Esophagus (tissue), 2 donors: ENCODE results near the gene DLGAP4. TPM values are rescaled to one million over a fixed set of nuclear protein-coding genes. Genes with fewer than 3 reads are reported as not detected.

Experiments
- H3K27ac ChIP-seq, 2 donors: one replicate each; pipeline ENCODE4 v1.5.1; 2013; ENCODE audit warnings: low read depth in 2 of 2, mild to moderate bottlenecking in 2 of 2, inconsistent platforms in 1 of 2, low read length in 1 of 2, moderate library complexity in 1 of 2
- H3K27me3 ChIP-seq, 2 donors: one replicate each; pipeline ENCODE4 v1.6.1; 2013; ENCODE audit warnings: low read length in 2 of 2, control low read depth in 1 of 2, mild to moderate bottlenecking in 1 of 2; ENCODE audit not compliant: insufficient read depth in 2 of 2, control insufficient read depth in 1 of 2
- H3K36me3 ChIP-seq, 2 donors: one replicate each; pipeline ENCODE4 v1.6.1; 2013; ENCODE audit warnings: low read length in 1 of 2; ENCODE audit not compliant: control insufficient read depth in 2 of 2, insufficient read depth in 2 of 2
- H3K4me1 ChIP-seq, 2 donors: one replicate each; pipeline ENCODE4 v1.6.1; 2013; ENCODE audit warnings: low read length in 1 of 2; ENCODE audit not compliant: control insufficient read depth in 2 of 2, insufficient read depth in 2 of 2
- H3K4me3 ChIP-seq, 2 donors: one replicate each; pipeline ENCODE4 v1.5.1; 2013; ENCODE audit warnings: low read length in 2 of 2, mild to moderate bottlenecking in 2 of 2, low read depth in 1 of 2, moderate library complexity in 1 of 2
- H3K9me3 ChIP-seq, 2 donors: one replicate each; pipeline ENCODE4 v1.6.1; 2013; ENCODE audit warnings: mild to moderate bottlenecking in 2 of 2, low read depth in 1 of 2, low read length in 1 of 2, moderate library complexity in 1 of 2; ENCODE audit not compliant: control insufficient read depth in 2 of 2, insufficient read depth in 1 of 2
- WGBS, 2 donors: extraction: QIAGEN DNeasy Blood & Tissue Kit; methylation state at CpG; one replicate each; pipeline ENCODE4 v1.1.7; 2013; 5-methylcytosine and 5-hydroxymethylcytosine counted together
- polyA plus RNA-seq, 2 donors: library from polyadenylated mRNA; stranded (reverse); fragments of 200-250 nt; gene quantifications; one replicate each; pipeline ENCODE4 v1.2.3, GENCODE V29; 2013
- donor health status: healthy with polysubstance abuse.
- donor health status: Bipolar disorder and iron deficiency.

Gene DLGAP4
- polyA plus RNA-seq, 2 donors: 15.8 to 24.3 TPM

DNA sequence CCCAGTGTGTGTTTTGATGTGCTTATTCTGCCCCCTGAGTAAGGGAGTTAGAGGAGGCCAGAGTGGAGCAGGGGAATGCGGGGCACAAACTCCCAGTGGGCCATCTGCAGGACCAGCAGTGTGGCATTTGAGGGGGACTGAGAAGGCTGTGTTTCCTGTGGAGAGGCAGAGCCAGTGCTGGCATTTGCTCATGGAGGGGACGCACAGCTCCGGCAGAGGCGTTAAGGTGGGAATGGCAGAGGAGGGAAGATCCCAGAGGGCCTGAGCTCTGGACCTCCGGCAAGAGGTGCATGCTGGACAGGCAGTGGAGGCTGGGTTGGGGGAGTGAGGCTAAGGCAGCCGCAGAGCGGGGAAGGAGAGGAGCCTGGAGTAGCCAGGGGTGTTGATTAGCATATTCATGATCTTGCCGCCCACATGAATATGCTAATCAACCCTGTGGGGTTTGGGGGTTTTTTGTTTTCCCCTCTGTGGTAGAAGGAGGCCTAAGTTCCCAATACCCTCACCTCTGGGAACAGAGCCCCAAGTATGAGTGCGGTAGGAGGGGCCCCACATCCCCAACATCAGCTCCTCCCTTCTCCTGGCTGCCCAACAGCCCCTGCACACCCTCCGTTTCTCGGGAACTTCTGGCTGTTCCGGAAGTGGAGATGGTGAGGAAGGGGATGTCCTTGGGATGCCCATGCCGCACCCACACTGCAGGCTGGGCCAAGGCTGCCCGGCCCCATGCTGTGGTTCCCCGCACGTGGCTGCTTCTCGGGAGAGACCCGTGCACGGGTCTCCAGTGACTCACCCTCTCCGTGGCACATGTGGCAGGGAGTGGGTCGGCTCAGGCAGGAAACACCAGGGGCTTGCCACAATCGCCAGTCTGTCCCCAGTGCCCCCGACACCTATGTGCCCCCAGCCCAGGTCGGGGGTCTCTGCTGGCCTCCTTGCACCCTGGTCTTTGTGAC, 33.8 kb downstream of the DLGAP4 start:
- H3K27ac ChIP-seq: no peak overlapping the region
- H3K4me1 ChIP-seq: no peaks in the 10 kb centered on the region
- H3K36me3 ChIP-seq: no peaks in the 10 kb centered on the region
- WGBS, 2 donors: 25 to 37% methylated on average over 21 to 24 of the region's 24 CpGs
- no peaks in the 10 kb centered on the region for H3K27me3 ChIP-seq
- H3K4me3 ChIP-seq: no peak overlapping the region
- H3K9me3 ChIP-seq: no peaks in the 10 kb centered on the region

DNA sequence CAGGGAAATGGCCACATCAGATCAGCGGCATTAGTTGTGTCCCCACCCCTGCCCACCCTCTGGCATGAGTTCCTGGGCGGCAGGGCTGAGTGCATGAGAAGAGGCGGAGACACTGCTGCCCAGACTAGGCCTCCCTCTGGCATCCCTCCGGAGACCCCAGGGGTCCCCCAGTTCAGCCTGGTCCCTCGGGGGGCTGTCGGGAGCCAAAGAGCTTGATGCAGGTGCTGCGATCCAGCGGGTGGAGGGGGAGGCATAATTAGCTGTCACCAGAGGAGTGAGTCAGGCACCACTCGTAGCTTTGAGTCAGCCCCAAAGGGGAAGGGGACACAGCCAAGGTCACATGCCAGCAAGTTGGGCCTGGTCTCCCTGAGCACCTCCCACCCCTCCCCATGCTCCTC, 34.5 kb downstream of the DLGAP4 start:
- no peaks in the 10 kb centered on the region for H3K9me3 ChIP-seq
- no peaks in the 10 kb centered on the region for H3K36me3 ChIP-seq
- no peak overlapping the region for H3K27ac ChIP-seq
- no peak overlapping the region for H3K4me3 ChIP-seq
- WGBS, 2 donors: 57 to 69% methylated on average over 9 of the region's 9 CpGs
- no peaks in the 10 kb centered on the region for H3K27me3 ChIP-seq
- no peaks in the 10 kb centered on the region for H3K4me1 ChIP-seq

DNA sequence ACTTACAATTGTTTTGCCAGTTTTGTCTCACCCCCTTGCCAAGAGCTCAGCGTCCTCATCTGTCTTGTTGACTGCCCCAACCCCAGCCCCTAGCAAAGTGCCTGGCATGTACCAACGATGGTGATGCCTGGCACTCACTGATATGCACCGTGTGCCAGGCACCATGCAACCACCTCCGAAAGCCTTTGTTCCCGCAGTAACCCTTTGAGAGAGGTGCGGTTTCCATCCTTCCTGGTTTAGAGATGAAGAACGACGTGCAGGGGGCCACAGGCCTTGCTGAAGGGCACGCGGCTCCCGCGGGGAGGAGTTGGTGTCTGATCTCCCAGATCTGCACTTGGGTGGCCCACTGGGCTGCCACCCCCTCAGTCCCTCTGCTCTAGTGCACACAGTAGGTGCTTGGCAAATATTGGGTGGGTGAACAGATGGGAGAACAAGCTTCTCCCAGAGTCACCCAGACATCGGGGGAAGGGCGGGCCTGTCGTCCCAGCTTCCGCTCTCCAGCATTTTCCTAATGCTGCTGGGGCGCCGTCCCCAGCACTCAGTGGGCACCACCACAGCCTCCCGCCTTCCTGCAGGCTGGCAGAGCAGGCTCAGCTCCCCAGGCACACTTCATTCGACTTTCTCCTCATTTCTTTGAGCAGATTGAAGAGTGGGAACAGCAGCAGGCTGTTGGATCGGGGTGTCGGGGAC, 35.3 kb downstream of the DLGAP4 start:
- no peaks in the 10 kb centered on the region for H3K9me3 ChIP-seq
- 76 to 80% methylated on average over 22 of the region's 22 CpGs for WGBS, 2 donors
- H3K36me3 ChIP-seq: no peaks in the 10 kb centered on the region
- H3K4me1 ChIP-seq: no peaks in the 10 kb centered on the region
- no peak overlapping the region for H3K27ac ChIP-seq
- H3K4me3 ChIP-seq: no peak overlapping the region
- H3K27me3 ChIP-seq: no peaks in the 10 kb centered on the region

DNA sequence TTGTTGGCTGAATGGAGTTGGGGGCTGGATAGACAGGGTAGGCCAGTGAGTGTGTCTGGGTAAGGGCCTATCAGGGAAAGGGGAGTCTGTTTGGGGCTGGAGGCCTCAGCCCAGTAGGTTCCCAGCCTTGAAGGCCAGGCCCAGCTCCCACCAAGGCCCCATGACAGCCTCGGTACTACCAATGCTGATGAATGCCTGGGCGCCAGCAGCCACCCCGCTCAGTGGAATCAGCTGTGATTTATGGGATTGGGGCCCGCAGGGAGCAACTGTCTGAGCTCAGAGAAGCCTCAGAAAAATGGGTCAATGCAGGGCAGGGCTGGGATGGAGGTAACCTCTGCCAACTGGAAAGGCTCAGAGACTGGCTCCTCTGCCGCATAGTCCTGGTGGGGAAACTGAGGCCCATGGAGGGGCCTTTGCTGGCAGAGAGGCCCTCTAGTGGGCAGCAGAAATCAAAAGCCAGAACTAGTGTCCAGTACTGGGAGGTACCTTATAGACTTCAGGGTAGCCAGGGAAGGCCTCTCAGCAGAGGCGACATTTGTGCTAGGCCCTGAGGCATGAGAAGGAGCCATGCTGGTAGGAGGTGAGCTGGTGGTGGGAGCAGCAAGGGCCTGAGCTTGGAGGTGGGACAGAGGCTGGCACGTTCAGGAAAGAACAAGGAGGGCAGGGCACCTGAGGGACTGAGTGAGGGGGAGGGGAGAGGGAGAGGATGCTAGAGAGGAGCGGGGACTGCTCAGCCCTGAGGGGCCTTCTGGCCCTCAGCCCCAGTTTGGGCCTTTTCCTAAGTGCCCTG, 36.4 kb downstream of the DLGAP4 start:
- Histone ChIP-seq H3K36me3 (no peaks in the 10 kb centered on the region), H3K27me3 (no peaks in the 10 kb centered on the region), H3K9me3 (no peaks in the 10 kb centered on the region), H3K4me1 (no peaks in the 10 kb centered on the region), H3K27ac (no peak overlapping the region), H3K4me3 (no peak overlapping the region)
- 76 to 80% methylated on average over 8 of the region's 8 CpGs for WGBS, 2 donors

DNA sequence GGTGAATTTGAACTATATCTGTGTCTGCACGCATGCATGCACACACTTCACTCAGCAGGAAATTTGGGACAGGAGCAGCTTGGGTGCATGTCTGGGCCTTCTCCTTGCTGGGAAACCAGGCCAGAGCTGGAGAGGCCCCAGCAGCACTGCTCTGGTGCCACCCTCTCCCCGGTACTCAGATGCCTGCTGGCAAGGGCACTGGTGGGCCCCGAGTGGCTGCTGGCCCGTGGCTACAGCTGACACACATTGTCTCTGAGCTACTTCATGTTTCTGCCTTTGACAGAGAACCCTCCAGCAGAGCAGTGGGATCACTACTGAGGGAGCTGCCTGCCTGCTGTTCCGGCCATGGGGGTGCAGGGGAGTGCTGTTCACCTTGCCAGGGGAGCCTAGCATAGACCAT, 37.5 kb downstream of the DLGAP4 start:
- Histone ChIP-seq H3K4me1 (no peaks in the 10 kb centered on the region), H3K4me3 (no peak overlapping the region), H3K9me3 (no peaks in the 10 kb centered on the region), H3K27ac (no peak overlapping the region), H3K36me3 (no peaks in the 10 kb centered on the region), H3K27me3 (no peaks in the 10 kb centered on the region)
- WGBS, 2 donors: 73 to 75% methylated on average over 5 of the region's 5 CpGs

DNA sequence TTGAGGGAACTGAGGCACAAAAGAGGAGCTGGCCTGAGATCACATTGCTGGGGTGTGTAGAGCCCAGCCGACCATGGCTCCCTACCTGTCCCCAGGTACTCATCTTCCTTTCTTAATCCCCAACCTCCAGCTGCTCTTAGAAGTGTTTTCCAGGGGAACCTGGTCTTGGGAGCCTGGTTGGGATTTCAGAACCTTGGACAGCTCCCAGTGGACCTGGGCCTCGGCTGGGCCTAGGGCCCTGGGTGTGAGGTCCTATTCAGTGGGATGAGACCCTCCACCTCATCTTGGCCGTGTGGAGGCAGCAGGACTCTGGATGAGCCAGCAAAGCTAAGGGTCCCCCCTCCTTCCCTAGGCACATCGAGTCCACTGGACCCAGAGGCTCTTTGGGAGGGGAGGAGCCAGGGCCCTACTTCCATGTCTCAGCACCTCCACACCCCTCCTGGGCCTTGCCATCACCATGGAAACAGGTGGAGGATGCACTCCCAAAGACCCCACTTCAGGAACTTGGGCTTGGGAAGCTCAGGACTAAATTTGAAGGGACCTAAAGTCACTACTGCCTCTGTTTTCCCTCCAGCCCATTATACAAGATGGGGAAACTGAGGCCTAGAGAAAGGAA, 38.5 kb downstream of the DLGAP4 start:
- H3K4me3 ChIP-seq: no peak overlapping the region
- no peaks in the 10 kb centered on the region for H3K36me3 ChIP-seq
- H3K27me3 ChIP-seq: no peaks in the 10 kb centered on the region
- H3K9me3 ChIP-seq: no peaks in the 10 kb centered on the region
- no peaks in the 10 kb centered on the region for H3K4me1 ChIP-seq
- H3K27ac ChIP-seq: no peak overlapping the region
- whole genome bisulfite sequencing, 2 donors: 9 to 13% methylated on average over 4 of the region's 4 CpGs

DNA sequence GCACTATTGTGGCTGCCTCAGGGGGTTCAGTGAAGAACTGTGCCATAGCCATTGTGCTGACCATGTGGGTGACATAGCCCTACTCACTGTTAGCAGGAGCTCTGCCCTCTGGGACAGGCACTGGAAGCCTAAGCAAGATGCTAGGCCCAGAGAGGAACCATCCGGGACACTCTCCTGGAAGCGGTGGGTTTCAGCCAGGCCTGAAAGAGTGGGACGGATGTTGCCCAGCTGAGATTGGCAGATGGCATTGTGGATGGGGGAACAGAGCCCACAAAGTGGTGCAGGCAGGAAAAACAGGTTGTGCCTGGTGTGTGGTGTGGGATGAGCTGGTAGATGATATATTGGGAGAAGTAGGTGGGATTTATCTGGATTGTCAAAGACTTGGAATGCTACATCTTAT, 40.1 kb downstream of the DLGAP4 start:
- Histone ChIP-seq H3K27me3 (no peaks in the 10 kb centered on the region), H3K4me1 (no peaks in the 10 kb centered on the region), H3K4me3 (no peak overlapping the region), H3K36me3 (no peaks in the 10 kb centered on the region), H3K27ac (no peak overlapping the region), H3K9me3 (no peaks in the 10 kb centered on the region)
- 88 to 89% methylated on average over 3 of the region's 3 CpGs for WGBS, 2 donors

DNA sequence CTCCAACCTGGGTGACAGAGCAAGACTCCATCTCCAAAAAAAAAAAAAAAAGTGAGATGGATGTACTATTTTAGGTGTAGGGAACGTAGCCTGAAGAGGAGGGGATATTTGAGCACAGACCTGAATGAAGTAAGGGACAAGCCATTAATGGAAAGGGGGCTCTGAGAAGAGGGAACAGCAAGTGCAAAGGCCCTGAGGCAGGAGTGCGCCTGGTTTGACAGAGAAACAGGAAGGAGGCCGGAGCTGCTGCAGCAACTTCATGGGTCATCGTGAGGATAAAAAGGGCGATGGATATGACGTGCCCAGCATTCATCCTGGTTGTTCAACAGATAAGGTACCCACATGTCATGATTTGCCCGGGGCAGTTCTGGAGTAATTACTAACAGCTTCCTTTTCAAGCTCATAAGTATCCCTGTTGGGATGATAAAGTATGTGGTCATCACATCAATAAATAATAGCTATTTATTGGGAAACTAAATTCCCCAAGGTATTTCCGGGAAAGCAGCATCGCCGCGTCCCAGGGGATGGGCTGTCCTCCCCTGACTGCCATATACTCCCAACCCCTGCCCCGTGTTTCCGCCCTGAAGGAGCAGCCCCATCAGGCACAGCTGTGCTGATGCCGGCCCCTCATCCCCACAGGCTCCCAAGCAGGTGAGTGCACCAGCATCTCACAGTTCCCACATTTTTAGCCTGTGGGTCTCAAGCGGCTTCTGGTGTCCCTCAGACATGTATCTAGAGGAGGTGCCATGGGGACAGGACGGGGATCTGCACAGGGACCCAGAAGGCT, 43.4 kb downstream of the DLGAP4 start:
- H3K9me3 ChIP-seq: no peaks in the 10 kb centered on the region
- H3K27me3 ChIP-seq: no peaks in the 10 kb centered on the region
- H3K36me3 ChIP-seq: no peaks in the 10 kb centered on the region
- no peak overlapping the region for H3K4me3 ChIP-seq
- H3K4me1 ChIP-seq: no peaks in the 10 kb centered on the region
- H3K27ac ChIP-seq: no peak overlapping the region
- WGBS, 2 donors: 78 to 79% methylated on average over 16 of the region's 16 CpGs
